ENCODE data around the gene IGSF1.
"Not testable (repeated sequence)": the region's sequence is repeated elsewhere in the genome, so short reads cannot be mapped to it uniquely, and the experiment has no call there.

IGSF1 gene

GRCh38 chrX:131270080-131270479, 19.0 kb downstream of the IGSF1 start:
- no peak for DNase-seq (ENCODE audit: low read depth in 2 of 2)

GRCh38 chrX:131264665-131265064, 24.4 kb downstream of the IGSF1 start:
- DNase-seq (ENCODE audit: low read depth in 2 of 2), result no peak

GRCh38 chrX:131264053-131264452, 25.1 kb downstream of the IGSF1 start:
- no peak for DNase-seq (ENCODE audit: low read depth in 2 of 2)

- DNase-seq (ENCODE audit: low read depth in 2 of 2), result no peak
Observed at GRCh38 chrX:131262738-131263679, 26.1 kb downstream of the IGSF1 start.

GRCh38 chrX:131262200-131262599, 26.9 kb downstream of the IGSF1 start:
- DNase-seq (ENCODE audit: low read depth in 2 of 2), result no peak

GRCh38 chrX:131257367-131257766, 31.7 kb downstream of the IGSF1 start:
- no peak for DNase-seq (ENCODE audit: low read depth in 2 of 2)

GRCh38 chrX:131250984-131251738, 37.9 kb downstream of the IGSF1 start:
- DNase-seq (ENCODE audit: low read depth in 2 of 2), result not testable (repeated sequence)

GRCh38 chrX:131239057-131239456, 50.0 kb downstream of the IGSF1 start:
- no peak for DNase-seq (ENCODE audit: low read depth in 2 of 2)

- DNase-seq (ENCODE audit: low read depth in 2 of 2), result no peak
Observed at GRCh38 chrX:131237363-131237762, 51.7 kb downstream of the IGSF1 start.

- DNase-seq (ENCODE audit: low read depth in 2 of 2), result no peak
Observed at GRCh38 chrX:131235768-131236545, 53.1 kb downstream of the IGSF1 start.

GRCh38 chrX:131227608-131228007, 61.5 kb downstream of the IGSF1 start:
- no peak for DNase-seq (ENCODE audit: low read depth in 2 of 2)

- no peak for DNase-seq (ENCODE audit: low read depth in 2 of 2)
Observed at GRCh38 chrX:131226591-131226990, 62.5 kb downstream of the IGSF1 start.

- DNase-seq (ENCODE audit: low read depth in 2 of 2), result no peak
Observed at GRCh38 chrX:131225078-131225477, 64.0 kb downstream of the IGSF1 start.

Measured in stimulated activated CD8-positive, alpha-beta memory T cell treated with anti-CD3 and anti-CD28 coated beads, Interleukin-7, amount 100 ng/mL, for 1 hour (primary cell).